Common myeloid progenitor, CD34-positive (primary cell): Measurements from ENCODE around the gene SRSF6.
"Not testable (repeated sequence)": the region's sequence is repeated elsewhere in the genome, so short reads cannot be mapped to it uniquely, and the experiment has no call there.

Source experiments
- CTCF ChIA-PET: fragments of 350-600 bp; sonication (Branson Sonifier 250); formaldehyde crosslinking; loops from one replicate; lab custom pipeline; 2021; ENCODE audit warnings: antibody characterized with exemption; lab: Charles Lee
- POLR2A ChIA-PET: fragments of 350-600 bp; sonication (Branson Sonifier 250); formaldehyde crosslinking; loops from one replicate; lab custom pipeline; 2021; ENCODE audit warnings: antibody characterized with exemption; lab: Charles Lee
- DNase-seq, 3 donors: peaks; one replicate each; pipeline versions ENCODE4 v3.0.0 to v3.0.0-alpha.2; 2013
- H3K27ac ChIP-seq, 2 experiments: 1 replicate in 1 of 2; 2 replicates in 1 of 2; pipeline ENCODE4 v1.7.0; 2013; ENCODE audit warnings: inconsistent platforms in 2 of 2, low read length in 2 of 2, mild to moderate bottlenecking in 2 of 2, low read depth in 1 of 2, moderate library complexity in 1 of 2; ENCODE audit not compliant: severe bottlenecking in 2 of 2, insufficient read depth in 1 of 2, poor library complexity in 1 of 2
- H3K27me3 ChIP-seq, 5 experiments: replicated peaks in 2 of 5; 1 replicate in 3 of 5; 2 replicates in 2 of 5; pipeline versions ENCODE4 v1.6.1 to v1.7.0; 2013; ENCODE audit warnings: low read length in 4 of 5, mild to moderate bottlenecking in 2 of 5, moderate library complexity in 2 of 5, inconsistent platforms in 1 of 5; ENCODE audit not compliant: insufficient read depth in 5 of 5, control insufficient read depth in 4 of 5
- H3K36me3 ChIP-seq, 4 experiments: 1 replicate in 2 of 4; 2 replicates in 2 of 4; pipeline versions ENCODE4 v1.6.1 to v1.7.0; 2013; ENCODE audit warnings: low read length in 3 of 4, control low read depth in 1 of 4, mild to moderate bottlenecking in 1 of 4; ENCODE audit not compliant: control insufficient read depth in 4 of 4, insufficient read depth in 4 of 4
- H3K4me1 ChIP-seq, 4 experiments: 1 replicate in 3 of 4; 2 replicates in 1 of 4; pipeline versions ENCODE4 v1.6.1 to v1.7.1; 2013; ENCODE audit warnings: low read length in 3 of 4, mild to moderate bottlenecking in 3 of 4, control low read depth in 1 of 4, inconsistent platforms in 1 of 4, moderate library complexity in 1 of 4; ENCODE audit not compliant: control insufficient read depth in 4 of 4, insufficient read depth in 4 of 4; ENCODE audit errors: control extremely low read depth in 1 of 4
- H3K4me3 ChIP-seq, 7 experiments: 1 replicate in 4 of 7; 2 replicates in 3 of 7; pipeline versions ENCODE4 v1.5.1 to v1.7.0; 2013; ENCODE audit warnings: mild to moderate bottlenecking in 7 of 7, low read length in 6 of 7, moderate library complexity in 6 of 7, inconsistent platforms in 2 of 7, low read depth in 2 of 7, control low read depth in 1 of 7; ENCODE audit not compliant: insufficient read depth in 4 of 7, control insufficient read depth in 1 of 7; ENCODE audit errors: extremely low read depth in 1 of 7
- H3K9me3 ChIP-seq, 5 experiments: 1 replicate in 4 of 5; 2 replicates in 1 of 5; pipeline versions ENCODE4 v1.6.1 to v1.7.1; 2013; ENCODE audit warnings: low read length in 4 of 5, mild to moderate bottlenecking in 2 of 5, inconsistent platforms in 1 of 5, low read depth in 1 of 5, moderate library complexity in 1 of 5; ENCODE audit not compliant: control insufficient read depth in 4 of 5, insufficient read depth in 2 of 5; ENCODE audit errors: control extremely low read depth in 1 of 5
- WGBS: methylation state at CpG from one replicate; pipeline ENCODE4 v1.1.5; 2013; ENCODE audit not compliant: insufficient coverage; 5-methylcytosine and 5-hydroxymethylcytosine counted together

Gene SRSF6

DNA sequence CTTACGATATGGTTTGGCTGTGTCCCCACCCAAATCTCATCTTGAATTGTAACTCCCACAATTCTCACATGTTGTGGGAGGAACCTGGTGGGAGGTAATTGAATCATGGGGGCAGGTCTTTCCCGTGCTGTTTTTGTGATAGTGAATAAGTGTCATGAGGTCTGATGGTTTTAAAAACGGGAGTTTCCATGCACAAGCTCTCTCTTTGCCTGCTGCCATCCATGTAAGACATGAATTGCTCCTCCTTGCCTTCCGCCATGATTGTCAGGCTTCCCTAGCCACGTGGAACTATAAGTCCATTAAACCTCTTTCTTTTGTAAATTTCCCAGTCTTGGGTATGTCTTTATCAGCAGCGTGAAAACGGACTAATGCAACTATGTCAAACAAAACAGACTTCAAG lies 36.8 kb upstream of the SRSF6 start:
- POLR2A ChIA-PET, DNase-seq, H3K36me3 ChIP-seq, H3K27me3 ChIP-seq, H3K4me1 ChIP-seq, H3K4me3 ChIP-seq, H3K27ac ChIP-seq, CTCF ChIA-PET: not testable (repeated sequence)
- 93% methylated on average over 3 of the region's 7 CpGs for whole genome bisulfite sequencing
- H3K9me3 ChIP-seq = peaks cover 0 to 26% (median 8%) of the 10 kb centered on the region in 5 experiments

DNA sequence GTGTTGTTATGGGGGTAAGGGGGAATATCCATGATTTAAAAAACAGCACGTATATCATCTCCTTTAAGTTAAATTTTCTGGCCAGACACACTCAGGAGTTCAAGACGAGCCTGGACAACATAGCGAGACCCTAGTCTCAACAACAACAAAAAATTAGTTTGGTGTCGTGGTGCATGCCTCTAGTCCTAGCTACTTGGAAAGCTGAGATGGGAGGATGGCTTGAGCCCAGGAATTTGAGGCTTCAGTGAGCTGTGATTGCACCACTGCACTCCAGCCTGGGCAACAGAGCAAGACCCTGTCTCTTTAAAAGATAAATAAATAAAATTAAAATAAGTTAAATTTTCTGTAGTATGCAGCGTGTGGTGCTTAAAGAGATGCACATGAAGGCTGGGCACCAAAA lies 31.5 kb upstream of the SRSF6 start:
- ChIA-PET CTCF (no interaction called here), POLR2A (no interaction called here)
- Histone ChIP-seq H3K4me3 (no peak overlapping the region), H3K4me1 (no peaks in the 10 kb centered on the region), H3K9me3 (peaks cover 0 to 1% (median 0%) of the 10 kb centered on the region in 5 experiments), H3K27me3 (peaks cover 0 to 3% (median 2%) of the 10 kb centered on the region in 5 experiments), H3K27ac (no peak overlapping the region), H3K36me3 (no peaks in the 10 kb centered on the region)
- DNase-seq = no peak
- 100% methylated on average over 3 of the region's 5 CpGs for WGBS

- POLR2A ChIA-PET = no interaction called here
- H3K27me3 ChIP-seq = peaks cover 0 to 7% (median 0%) of the 10 kb centered on the region in 5 experiments
- no peak overlapping the region for H3K27ac ChIP-seq
- CTCF ChIA-PET = no interaction called here
- H3K9me3 ChIP-seq = peaks cover 0 to 2% (median 0%) of the 10 kb centered on the region in 5 experiments
- H3K4me1 ChIP-seq = no peaks in the 10 kb centered on the region
- no peak for DNase-seq
- no peak overlapping the region for H3K4me3 ChIP-seq
- WGBS = 59% methylated on average over 7 of the region's 10 CpGs
- H3K36me3 ChIP-seq = no peaks in the 10 kb centered on the region
Observed at GRCh38 chr20:43430265-43431133, 27.2 kb upstream of the SRSF6 start.

GRCh38 chr20:43431134-43431519 lies 26.6 kb upstream of the SRSF6 start:
- H3K4me3 ChIP-seq = no peak overlapping the region
- peaks cover 0 to 2% (median 0%) of the 10 kb centered on the region in 5 experiments for H3K9me3 ChIP-seq
- CTCF ChIA-PET = no interaction called here
- H3K36me3 ChIP-seq = no peaks in the 10 kb centered on the region
- no peak overlapping the region for H3K27ac ChIP-seq
- 70% methylated on average over 2 of the region's 7 CpGs for WGBS
- H3K4me1 ChIP-seq = no peaks in the 10 kb centered on the region
- DNase-seq = no peak
- POLR2A ChIA-PET = no interaction called here
- H3K27me3 ChIP-seq = peaks cover 0 to 9% (median 0%) of the 10 kb centered on the region in 5 experiments

- CTCF ChIA-PET = no interaction called here
- H3K9me3 ChIP-seq = peaks cover 0 to 2% (median 0%) of the 10 kb centered on the region in 5 experiments
- H3K4me1 ChIP-seq = no peaks in the 10 kb centered on the region
- WGBS = no CpG with 5 or more reads among the region's 1 CpG
- peaks cover 0 to 9% (median 0%) of the 10 kb centered on the region in 5 experiments for H3K27me3 ChIP-seq
- H3K27ac ChIP-seq = no peak overlapping the region
- H3K36me3 ChIP-seq = no peaks in the 10 kb centered on the region
- no peak overlapping the region for H3K4me3 ChIP-seq
- POLR2A ChIA-PET = no interaction called here
- DNase-seq = no peak
Observed at GRCh38 chr20:43432498-43432897, 25.2 kb upstream of the SRSF6 start.

DNA sequence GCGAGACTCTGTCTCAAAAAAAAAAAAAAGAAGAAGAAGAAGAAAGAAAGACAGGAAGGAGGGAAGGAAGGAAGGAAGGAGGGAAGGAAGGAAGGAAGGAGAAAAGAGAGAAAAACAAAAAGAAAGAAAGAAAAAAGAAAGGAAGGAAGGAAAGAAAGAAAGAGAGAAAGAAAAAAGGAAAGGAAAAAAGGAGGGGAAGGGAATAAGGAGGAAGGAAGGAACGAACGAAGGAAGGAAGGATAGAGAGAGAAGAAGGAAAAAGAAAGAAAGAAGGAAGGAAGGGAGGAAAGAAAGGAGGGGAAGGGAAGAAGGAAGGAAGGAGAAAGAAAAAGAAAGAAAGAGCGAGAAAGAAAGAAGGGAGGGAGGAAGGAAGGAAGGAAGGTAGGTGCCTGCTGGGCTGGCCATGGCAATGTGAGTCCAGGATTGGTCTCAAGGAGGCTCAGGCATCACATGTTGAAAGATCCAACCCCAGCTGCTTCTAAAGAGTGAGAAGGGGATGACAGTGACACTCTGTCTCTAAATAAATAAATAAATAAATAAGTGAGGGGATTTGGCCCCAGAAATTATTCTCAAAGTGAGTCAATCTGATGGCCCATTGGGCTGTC lies 24.3 kb upstream of the SRSF6 start:
- H3K4me1 ChIP-seq = no peaks in the 10 kb centered on the region
- H3K36me3 ChIP-seq = no peaks in the 10 kb centered on the region
- no peak overlapping the region for H3K27ac ChIP-seq
- no peak overlapping the region for H3K4me3 ChIP-seq
- ChIA-PET CTCF (no interaction called here), POLR2A (no interaction called here)
- WGBS = 99% methylated on average over 3 of the region's 4 CpGs
- peaks cover 0 to 9% (median 0%) of the 10 kb centered on the region in 5 experiments for H3K27me3 ChIP-seq
- H3K9me3 ChIP-seq = peaks cover 0 to 2% (median 0%) of the 10 kb centered on the region in 5 experiments
- DNase-seq = no peak

GRCh38 chr20:43434565-43434964 lies 23.1 kb upstream of the SRSF6 start:
- Histone ChIP-seq H3K4me3 (no peak overlapping the region), H3K27me3 (peaks cover 0 to 9% (median 0%) of the 10 kb centered on the region in 5 experiments), H3K36me3 (no peaks in the 10 kb centered on the region), H3K4me1 (no peaks in the 10 kb centered on the region), H3K9me3 (peaks cover 0 to 2% (median 0%) of the 10 kb centered on the region in 5 experiments), H3K27ac (no peak overlapping the region)
- DNase-seq = no peak
- CTCF ChIA-PET = interaction anchor here (1.4 kb wide), 1 partner anchor 15 kb away, joined by 3 read pairs; no protein-coding TSS in a partner anchor
- POLR2A ChIA-PET = no interaction called here
- WGBS = 100% methylated on average over 3 of the region's 6 CpGs
